ENCODE data around the gene EFNA5.

GRCh38 chr5:107401470-107402122 is 269.1 kb downstream of the EFNA5 start:
- TF ChIP-seq GABPA (IDR thresholded peaks at IDR 0.05; ENCODE audit: low read depth) = no peak
- no peak for TF ChIP-seq CEBPB (IDR thresholded peaks at IDR 0.05; ENCODE audit: borderline replicate concordance in 1 of 2, low read depth in 2 of 2, low read length in 2 of 2)
- no peak for TF ChIP-seq CTCF (IDR thresholded peaks at IDR 0.05 in 2 of 3, conservative IDR thresholded peaks at IDR 0.05 in 1 of 3; ENCODE audit: control insufficient read depth in 2 of 3, extremely low read depth in 1 of 3, insufficient read depth in 1 of 3, low read depth in 3 of 3, low read length in 3 of 3)
- TF ChIP-seq CHD1 (IDR thresholded peaks at IDR 0.05; ENCODE audit: low read depth, low read length) = no peak
